ENCODE data around the gene SCN2A. TPM values are rescaled to one million over a fixed set of nuclear protein-coding genes. Genes with fewer than 3 reads are reported as not detected.

Gene SCN2A
- total and polyA plus RNA-seq, 10 of the 15 experiments (the other 5 are each of a cell fraction or from before 2014, with no cell fraction given), result 0.01 TPM; not detected in 8

DNA sequence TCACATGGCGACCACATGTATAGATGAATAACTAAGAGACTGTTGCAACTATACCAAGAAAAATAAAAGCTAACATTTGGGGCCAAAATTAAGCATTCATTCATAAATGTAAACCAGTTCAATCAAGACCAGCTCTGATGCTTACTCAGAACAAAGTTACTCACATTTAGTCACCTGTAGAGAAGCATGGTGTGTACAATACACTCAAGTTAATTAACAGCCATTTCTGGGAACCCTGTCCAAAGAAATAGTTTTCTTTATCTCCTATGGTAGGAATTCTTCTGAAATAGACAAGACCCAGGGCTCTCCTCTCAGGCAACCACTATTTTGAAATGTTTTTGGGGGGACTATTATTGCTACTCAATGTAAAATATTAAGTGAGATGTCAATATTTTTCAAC lies 37.0 kb upstream of the SCN2A start (continued):
- TF ChIP-seq, protein P1, sequence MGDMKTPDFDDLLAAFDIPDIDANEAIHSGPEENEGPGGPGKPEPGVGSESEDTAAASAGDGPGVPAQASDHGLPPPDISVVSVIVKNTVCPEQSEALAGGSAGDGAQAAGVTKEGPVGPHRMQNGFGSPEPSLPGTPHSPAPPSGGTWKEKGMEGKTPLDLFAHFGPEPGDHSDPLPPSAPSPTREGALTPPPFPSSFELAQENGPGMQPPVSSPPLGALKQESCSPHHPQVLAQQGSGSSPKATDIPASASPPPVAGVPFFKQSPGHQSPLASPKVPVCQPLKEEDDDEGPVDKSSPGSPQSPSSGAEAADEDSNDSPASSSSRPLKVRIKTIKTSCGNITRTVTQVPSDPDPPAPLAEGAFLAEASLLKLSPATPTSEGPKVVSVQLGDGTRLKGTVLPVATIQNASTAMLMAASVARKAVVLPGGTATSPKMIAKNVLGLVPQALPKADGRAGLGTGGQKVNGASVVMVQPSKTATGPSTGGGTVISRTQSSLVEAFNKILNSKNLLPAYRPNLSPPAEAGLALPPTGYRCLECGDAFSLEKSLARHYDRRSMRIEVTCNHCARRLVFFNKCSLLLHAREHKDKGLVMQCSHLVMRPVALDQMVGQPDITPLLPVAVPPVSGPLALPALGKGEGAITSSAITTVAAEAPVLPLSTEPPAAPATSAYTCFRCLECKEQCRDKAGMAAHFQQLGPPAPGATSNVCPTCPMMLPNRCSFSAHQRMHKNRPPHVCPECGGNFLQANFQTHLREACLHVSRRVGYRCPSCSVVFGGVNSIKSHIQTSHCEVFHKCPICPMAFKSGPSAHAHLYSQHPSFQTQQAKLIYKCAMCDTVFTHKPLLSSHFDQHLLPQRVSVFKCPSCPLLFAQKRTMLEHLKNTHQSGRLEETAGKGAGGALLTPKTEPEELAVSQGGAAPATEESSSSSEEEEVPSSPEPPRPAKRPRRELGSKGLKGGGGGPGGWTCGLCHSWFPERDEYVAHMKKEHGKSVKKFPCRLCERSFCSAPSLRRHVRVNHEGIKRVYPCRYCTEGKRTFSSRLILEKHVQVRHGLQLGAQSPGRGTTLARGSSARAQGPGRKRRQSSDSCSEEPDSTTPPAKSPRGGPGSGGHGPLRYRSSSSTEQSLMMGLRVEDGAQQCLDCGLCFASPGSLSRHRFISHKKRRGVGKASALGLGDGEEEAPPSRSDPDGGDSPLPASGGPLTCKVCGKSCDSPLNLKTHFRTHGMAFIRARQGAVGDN (IDR thresholded peaks at IDR 0.05), result no peak

DNA sequence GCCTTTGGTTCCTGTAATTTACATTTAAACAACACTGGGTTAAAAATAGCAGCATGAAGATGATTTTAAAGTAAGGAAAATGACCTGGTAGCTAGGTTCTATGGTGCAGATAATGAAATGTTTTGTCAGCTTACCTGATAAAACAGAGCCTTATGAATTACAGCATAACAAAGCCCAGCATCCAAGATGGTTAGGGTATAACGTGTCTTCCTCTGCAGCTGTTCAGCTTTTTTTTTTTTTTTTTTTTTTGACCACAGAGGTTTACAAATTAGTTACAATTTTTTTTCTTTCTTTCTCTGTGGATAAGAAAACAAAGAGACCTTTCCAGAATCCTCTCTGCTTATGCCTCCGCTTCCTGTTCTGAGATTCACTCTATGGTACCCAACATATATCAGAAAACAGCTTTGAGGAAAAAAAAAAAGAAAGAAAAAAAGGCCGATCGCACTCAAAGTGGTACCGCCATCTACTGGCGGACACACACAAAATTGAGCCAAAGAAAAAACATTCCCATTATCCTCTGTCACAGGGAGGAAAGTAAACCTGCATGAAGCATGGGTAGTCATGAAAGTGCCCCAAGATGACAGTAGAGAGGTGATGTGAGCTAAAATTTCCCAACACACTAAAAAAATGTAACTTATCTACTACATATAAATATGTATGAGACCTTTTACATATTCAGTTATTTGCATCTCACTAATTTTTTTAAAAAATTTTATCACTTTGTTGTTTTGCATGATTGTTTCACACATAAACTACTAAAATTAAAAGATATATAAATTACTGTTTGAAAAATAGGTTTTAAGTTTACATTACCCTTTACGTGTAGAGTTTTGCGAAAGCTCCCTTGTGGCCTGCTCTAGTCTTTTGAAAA lies 35.3 kb upstream of the SCN2A start, which contains the start of gene SCN3A:
Gene SCN3A, minus strand, starts transcription at position 362 of the 871 bp plus-strand sequence. CDS start 27,656 bp downstream, outside the sequence.
- Histone ChIP-seq H3K4me2 (ENCODE audit: control insufficient read depth, insufficient read depth) (no peak within 1 kb of the TSS), H2AFZ (ENCODE audit: control insufficient read depth, low read depth, low read length) (peak within 1 kb of the TSS; percentile 23; the same call in 1 of the 2 replicates), H3K36me3 (ENCODE audit: control insufficient read depth in 2 of 2, insufficient read depth in 2 of 2, low read length in 1 of 2) (no peaks in the 10 kb centered on the region), H3K4me1 (ENCODE audit: control insufficient read depth, insufficient read depth, low read length) (no peaks in the 10 kb centered on the region), H3K4me3 (no peak within 1 kb of the TSS), H4K20me1 (ENCODE audit: control insufficient read depth, insufficient read depth) (no peaks in the 10 kb centered on the region), H3K79me2 (ENCODE audit: control insufficient read depth, insufficient read depth, low read length) (no peaks in the 10 kb centered on the region), H3K9me3 (replicated peaks; ENCODE audit: control insufficient read depth, insufficient read depth, low read length) (no peaks in the 10 kb centered on the region), H3K27ac (ENCODE audit: control insufficient read depth, insufficient read depth) (no peak within 1 kb of the TSS), H3K27me3 (replicated peaks in 1 of 2; ENCODE audit: control insufficient read depth in 2 of 2, insufficient read depth in 2 of 2, low read length in 1 of 2) (no peaks in the 10 kb centered on the region; a peak in 1 of 4 replicates), H3K9ac (ENCODE audit: control insufficient read depth, insufficient read depth, low read length) (no peak within 1 kb of the TSS)
- ChIA-PET POLR2A (interaction anchor here (0.6 kb wide), 1 partner anchor 74 kb away, joined by 3 read pairs; no protein-coding TSS in a partner anchor), CTCF (interaction anchor here (0.6 to 5.8 kb wide), 29 partner anchors 9 to 729 kb away, joined by 3 to 136 read pairs (median 4); partner anchors contain the start of gene SCN2A), SMC1A (ENCODE audit: uncharacterized antibody, unreplicated experiment) (interaction anchor here (0.8 to 5.5 kb wide), 13 partner anchors 9 to 204 kb away, joined by 3 to 36 read pairs (median 4); partner anchors contain the start of gene SCN2A), RAD21 (ENCODE audit: unreplicated experiment) (interaction anchor here (0.5 to 2.6 kb wide), 16 partner anchors 13 to 1003 kb away, joined by 3 to 32 read pairs (median 4); no protein-coding TSS in a partner anchor)
- no TSS peak for BruUV-seq (replicated peaks)
- DNase-seq (ENCODE audit: low read depth, low spot score) (no peak), FAIRE-seq (peak; percentile 92), ATAC-seq (peak; percentile 43)
- in situ Hi-C loops (cut with MboI), result no loop called here
- WGBS (ENCODE audit: insufficient coverage, insufficient replicate concordance, low lambda C conversion rate, missing lambda C conversion rate), result 23% methylated on average over 7 of the region's 8 CpGs
- intact Hi-C loops (cut with micrococcal nuclease; ENCODE audit: unreplicated experiment), result loop anchor here (1.0 to 10.0 kb wide), 4 partner anchors 63 to 469 kb away; no protein-coding TSS in a partner anchor
- TF ChIP-seq BACH1 (IDR thresholded peaks at IDR 0.05; ENCODE audit: borderline replicate concordance), result no peak
- TF ChIP-seq MTA3 (IDR thresholded peaks at IDR 0.05; ENCODE audit: borderline replicate concordance, low read length), result no peak
- TF ChIP-seq GABPA (IDR thresholded peaks at IDR 0.05; ENCODE audit: low read depth), result no peak
- TF ChIP-seq, protein P2, sequence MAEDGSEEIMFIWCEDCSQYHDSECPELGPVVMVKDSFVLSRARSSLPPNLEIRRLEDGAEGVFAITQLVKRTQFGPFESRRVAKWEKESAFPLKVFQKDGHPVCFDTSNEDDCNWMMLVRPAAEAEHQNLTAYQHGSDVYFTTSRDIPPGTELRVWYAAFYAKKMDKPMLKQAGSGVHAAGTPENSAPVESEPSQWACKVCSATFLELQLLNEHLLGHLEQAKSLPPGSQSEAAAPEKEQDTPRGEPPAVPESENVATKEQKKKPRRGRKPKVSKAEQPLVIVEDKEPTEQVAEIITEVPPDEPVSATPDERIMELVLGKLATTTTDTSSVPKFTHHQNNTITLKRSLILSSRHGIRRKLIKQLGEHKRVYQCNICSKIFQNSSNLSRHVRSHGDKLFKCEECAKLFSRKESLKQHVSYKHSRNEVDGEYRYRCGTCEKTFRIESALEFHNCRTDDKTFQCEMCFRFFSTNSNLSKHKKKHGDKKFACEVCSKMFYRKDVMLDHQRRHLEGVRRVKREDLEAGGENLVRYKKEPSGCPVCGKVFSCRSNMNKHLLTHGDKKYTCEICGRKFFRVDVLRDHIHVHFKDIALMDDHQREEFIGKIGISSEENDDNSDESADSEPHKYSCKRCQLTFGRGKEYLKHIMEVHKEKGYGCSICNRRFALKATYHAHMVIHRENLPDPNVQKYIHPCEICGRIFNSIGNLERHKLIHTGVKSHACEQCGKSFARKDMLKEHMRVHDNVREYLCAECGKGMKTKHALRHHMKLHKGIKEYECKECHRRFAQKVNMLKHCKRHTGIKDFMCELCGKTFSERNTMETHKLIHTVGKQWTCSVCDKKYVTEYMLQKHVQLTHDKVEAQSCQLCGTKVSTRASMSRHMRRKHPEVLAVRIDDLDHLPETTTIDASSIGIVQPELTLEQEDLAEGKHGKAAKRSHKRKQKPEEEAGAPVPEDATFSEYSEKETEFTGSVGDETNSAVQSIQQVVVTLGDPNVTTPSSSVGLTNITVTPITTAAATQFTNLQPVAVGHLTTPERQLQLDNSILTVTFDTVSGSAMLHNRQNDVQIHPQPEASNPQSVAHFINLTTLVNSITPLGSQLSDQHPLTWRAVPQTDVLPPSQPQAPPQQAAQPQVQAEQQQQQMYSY (CRISPR knock-in tag; IDR thresholded peaks at IDR 0.05), result no peak
- TF ChIP-seq, protein P3, sequence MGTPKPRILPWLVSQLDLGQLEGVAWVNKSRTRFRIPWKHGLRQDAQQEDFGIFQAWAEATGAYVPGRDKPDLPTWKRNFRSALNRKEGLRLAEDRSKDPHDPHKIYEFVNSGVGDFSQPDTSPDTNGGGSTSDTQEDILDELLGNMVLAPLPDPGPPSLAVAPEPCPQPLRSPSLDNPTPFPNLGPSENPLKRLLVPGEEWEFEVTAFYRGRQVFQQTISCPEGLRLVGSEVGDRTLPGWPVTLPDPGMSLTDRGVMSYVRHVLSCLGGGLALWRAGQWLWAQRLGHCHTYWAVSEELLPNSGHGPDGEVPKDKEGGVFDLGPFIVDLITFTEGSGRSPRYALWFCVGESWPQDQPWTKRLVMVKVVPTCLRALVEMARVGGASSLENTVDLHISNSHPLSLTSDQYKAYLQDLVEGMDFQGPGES (IDR thresholded peaks at IDR 0.05), result no peak
- TF ChIP-seq, protein P4, sequence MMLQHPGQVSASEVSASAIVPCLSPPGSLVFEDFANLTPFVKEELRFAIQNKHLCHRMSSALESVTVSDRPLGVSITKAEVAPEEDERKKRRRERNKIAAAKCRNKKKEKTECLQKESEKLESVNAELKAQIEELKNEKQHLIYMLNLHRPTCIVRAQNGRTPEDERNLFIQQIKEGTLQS (IDR thresholded peaks at IDR 0.05; ENCODE audit: borderline replicate concordance, extremely low read depth, low read depth, low read length), result no peak
- TF ChIP-seq CHD4 (IDR thresholded peaks at IDR 0.05), result no peak
- TF ChIP-seq, protein P5, sequence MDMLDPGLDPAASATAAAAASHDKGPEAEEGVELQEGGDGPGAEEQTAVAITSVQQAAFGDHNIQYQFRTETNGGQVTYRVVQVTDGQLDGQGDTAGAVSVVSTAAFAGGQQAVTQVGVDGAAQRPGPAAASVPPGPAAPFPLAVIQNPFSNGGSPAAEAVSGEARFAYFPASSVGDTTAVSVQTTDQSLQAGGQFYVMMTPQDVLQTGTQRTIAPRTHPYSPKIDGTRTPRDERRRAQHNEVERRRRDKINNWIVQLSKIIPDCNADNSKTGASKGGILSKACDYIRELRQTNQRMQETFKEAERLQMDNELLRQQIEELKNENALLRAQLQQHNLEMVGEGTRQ (IDR thresholded peaks at IDR 0.05; ENCODE audit: borderline replicate concordance, low read depth, low read length), result no peak
